Measurements from ENCODE around the gene RPS15.
"Not testable (repeated sequence)": the region's sequence is repeated elsewhere in the genome, so short reads cannot be mapped to it uniquely, and the experiment has no call there.

DNA sequence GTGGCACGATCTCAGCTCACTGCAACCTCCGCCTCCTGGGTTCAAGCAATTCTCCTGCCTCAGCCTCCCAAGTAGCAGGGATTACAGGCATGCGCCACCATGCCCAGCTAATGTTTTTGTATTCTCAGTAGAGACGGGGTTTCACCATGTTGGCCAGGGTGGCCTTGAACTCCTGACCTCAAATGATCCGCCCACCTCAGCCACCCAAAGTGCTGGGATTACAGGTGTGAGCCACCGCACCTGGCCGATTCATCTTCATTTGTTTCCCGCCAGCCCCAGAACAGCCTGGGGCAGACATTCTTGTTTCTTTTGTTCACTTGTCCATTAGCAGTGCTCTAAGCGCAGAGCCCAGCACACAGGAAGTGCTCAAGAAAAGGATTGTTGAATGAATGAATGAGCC, 38.9 kb downstream of the RPS15 start:
- TF ChIP-seq, protein P1, sequence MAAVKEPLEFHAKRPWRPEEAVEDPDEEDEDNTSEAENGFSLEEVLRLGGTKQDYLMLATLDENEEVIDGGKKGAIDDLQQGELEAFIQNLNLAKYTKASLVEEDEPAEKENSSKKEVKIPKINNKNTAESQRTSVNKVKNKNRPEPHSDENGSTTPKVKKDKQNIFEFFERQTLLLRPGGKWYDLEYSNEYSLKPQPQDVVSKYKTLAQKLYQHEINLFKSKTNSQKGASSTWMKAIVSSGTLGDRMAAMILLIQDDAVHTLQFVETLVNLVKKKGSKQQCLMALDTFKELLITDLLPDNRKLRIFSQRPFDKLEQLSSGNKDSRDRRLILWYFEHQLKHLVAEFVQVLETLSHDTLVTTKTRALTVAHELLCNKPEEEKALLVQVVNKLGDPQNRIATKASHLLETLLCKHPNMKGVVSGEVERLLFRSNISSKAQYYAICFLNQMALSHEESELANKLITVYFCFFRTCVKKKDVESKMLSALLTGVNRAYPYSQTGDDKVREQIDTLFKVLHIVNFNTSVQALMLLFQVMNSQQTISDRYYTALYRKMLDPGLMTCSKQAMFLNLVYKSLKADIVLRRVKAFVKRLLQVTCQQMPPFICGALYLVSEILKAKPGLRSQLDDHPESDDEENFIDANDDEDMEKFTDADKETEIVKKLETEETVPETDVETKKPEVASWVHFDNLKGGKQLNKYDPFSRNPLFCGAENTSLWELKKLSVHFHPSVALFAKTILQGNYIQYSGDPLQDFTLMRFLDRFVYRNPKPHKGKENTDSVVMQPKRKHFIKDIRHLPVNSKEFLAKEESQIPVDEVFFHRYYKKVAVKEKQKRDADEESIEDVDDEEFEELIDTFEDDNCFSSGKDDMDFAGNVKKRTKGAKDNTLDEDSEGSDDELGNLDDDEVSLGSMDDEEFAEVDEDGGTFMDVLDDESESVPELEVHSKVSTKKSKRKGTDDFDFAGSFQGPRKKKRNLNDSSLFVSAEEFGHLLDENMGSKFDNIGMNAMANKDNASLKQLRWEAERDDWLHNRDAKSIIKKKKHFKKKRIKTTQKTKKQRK (IDR thresholded peaks at IDR 0.05; ENCODE audit: low read depth, low read length): not testable (repeated sequence)
- TF ChIP-seq, protein P2, sequence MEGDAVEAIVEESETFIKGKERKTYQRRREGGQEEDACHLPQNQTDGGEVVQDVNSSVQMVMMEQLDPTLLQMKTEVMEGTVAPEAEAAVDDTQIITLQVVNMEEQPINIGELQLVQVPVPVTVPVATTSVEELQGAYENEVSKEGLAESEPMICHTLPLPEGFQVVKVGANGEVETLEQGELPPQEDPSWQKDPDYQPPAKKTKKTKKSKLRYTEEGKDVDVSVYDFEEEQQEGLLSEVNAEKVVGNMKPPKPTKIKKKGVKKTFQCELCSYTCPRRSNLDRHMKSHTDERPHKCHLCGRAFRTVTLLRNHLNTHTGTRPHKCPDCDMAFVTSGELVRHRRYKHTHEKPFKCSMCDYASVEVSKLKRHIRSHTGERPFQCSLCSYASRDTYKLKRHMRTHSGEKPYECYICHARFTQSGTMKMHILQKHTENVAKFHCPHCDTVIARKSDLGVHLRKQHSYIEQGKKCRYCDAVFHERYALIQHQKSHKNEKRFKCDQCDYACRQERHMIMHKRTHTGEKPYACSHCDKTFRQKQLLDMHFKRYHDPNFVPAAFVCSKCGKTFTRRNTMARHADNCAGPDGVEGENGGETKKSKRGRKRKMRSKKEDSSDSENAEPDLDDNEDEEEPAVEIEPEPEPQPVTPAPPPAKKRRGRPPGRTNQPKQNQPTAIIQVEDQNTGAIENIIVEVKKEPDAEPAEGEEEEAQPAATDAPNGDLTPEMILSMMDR (IDR thresholded peaks at IDR 0.05 in 2 of 3, conservative IDR thresholded peaks at IDR 0.05 in 1 of 3; ENCODE audit: control insufficient read depth in 2 of 3, extremely low read depth in 1 of 3, insufficient read depth in 1 of 3, low read depth in 3 of 3, low read length in 3 of 3): not testable (repeated sequence)
- TF ChIP-seq TAF1 (IDR thresholded peaks at IDR 0.05; ENCODE audit: borderline replicate concordance, low read depth, low read length); NFIC (IDR thresholded peaks at IDR 0.05; ENCODE audit: low read depth, low read length); CBX3 (IDR thresholded peaks at IDR 0.05; ENCODE audit: borderline replicate concordance, low read depth); IKZF2 (IDR thresholded peaks at IDR 0.05): not testable (repeated sequence)
